ENCODE data around the gene ZNF578. TPM values are rescaled to one million over a fixed set of nuclear protein-coding genes. Genes with fewer than 3 reads are reported as not detected.
A peak's percentile ranks its signal among the peaks of the same experiment; 100 is the strongest.
"Not testable (repeated sequence)": the region's sequence is repeated elsewhere in the genome, so short reads cannot be mapped to it uniquely, and the experiment has no call there.

The ZNF578 gene
- total RNA-seq, 1 donor from 2014 or later: not detected

- no peak for DNase-seq (ENCODE audit: low spot score)
- Mint-ChIP-seq H3K27ac (ENCODE audit: unreplicated experiment) (peak overlapping the region; percentile 22), H3K4me3 (ENCODE audit: unreplicated experiment) (no peak overlapping the region), H3K36me3 (ENCODE audit: low read depth) (peaks cover 31% of the 10 kb centered on the region), H3K27me3 (ENCODE audit: low read depth) (no peaks in the 10 kb centered on the region), H3K4me1 (ENCODE audit: low read depth) (peaks cover 3% of the 10 kb centered on the region), H3K9me3 (ENCODE audit: low read depth) (peaks cover 12% of the 10 kb centered on the region)
- no peak for TF ChIP-seq CTCF (IDR thresholded peaks at IDR 0.05)
These were observed 89.8 kb downstream of the ZNF578 start for GRCh38 chr19:52542984-52543664.

- Mint-ChIP-seq H3K36me3 (ENCODE audit: low read depth) (peaks cover 73% of the 10 kb centered on the region), H3K9me3 (ENCODE audit: low read depth) (peaks cover 61% of the 10 kb centered on the region), H3K4me1 (ENCODE audit: low read depth) (no peaks in the 10 kb centered on the region), H3K27me3 (ENCODE audit: low read depth) (no peaks in the 10 kb centered on the region), H3K4me3 (ENCODE audit: unreplicated experiment) (no peak overlapping the region), H3K27ac (ENCODE audit: unreplicated experiment) (no peak overlapping the region)
- DNase-seq (ENCODE audit: low spot score): no peak
- no peak for TF ChIP-seq CTCF (IDR thresholded peaks at IDR 0.05)
These were observed 101.0 kb downstream of the ZNF578 start for GRCh38 chr19:52554216-52554971.

GRCh38 chr19:52557231-52557995 lies 104.1 kb downstream of the ZNF578 start:
- no peak overlapping the region for H3K27ac Mint-ChIP-seq (ENCODE audit: unreplicated experiment)
- TF ChIP-seq CTCF (IDR thresholded peaks at IDR 0.05): no peak
- peaks cover 77% of the 10 kb centered on the region for H3K36me3 Mint-ChIP-seq (ENCODE audit: low read depth)
- peaks cover 70% of the 10 kb centered on the region for H3K9me3 Mint-ChIP-seq (ENCODE audit: low read depth)
- no peak for DNase-seq (ENCODE audit: low spot score)
- no peaks in the 10 kb centered on the region for H3K4me1 Mint-ChIP-seq (ENCODE audit: low read depth)
- no peaks in the 10 kb centered on the region for H3K27me3 Mint-ChIP-seq (ENCODE audit: low read depth)
- H3K4me3 Mint-ChIP-seq (ENCODE audit: unreplicated experiment): no peak overlapping the region

- DNase-seq (ENCODE audit: low spot score); H3K27me3 Mint-ChIP-seq (ENCODE audit: low read depth); H3K4me3 Mint-ChIP-seq (ENCODE audit: unreplicated experiment); H3K4me1 Mint-ChIP-seq (ENCODE audit: low read depth); H3K27ac Mint-ChIP-seq (ENCODE audit: unreplicated experiment): not testable (repeated sequence)
- Mint-ChIP-seq H3K9me3 (ENCODE audit: low read depth) (peaks cover 63% of the 10 kb centered on the region), H3K36me3 (ENCODE audit: low read depth) (peaks cover 69% of the 10 kb centered on the region)
These were observed 105.5 kb downstream of the ZNF578 start for GRCh38 chr19:52558732-52559445.

- not testable (repeated sequence) for H3K4me3 Mint-ChIP-seq (ENCODE audit: unreplicated experiment); DNase-seq (ENCODE audit: low spot score); H3K4me1 Mint-ChIP-seq (ENCODE audit: low read depth); H3K27me3 Mint-ChIP-seq (ENCODE audit: low read depth); H3K27ac Mint-ChIP-seq (ENCODE audit: unreplicated experiment)
- Mint-ChIP-seq H3K36me3 (ENCODE audit: low read depth) (peaks cover 56% of the 10 kb centered on the region), H3K9me3 (ENCODE audit: low read depth) (peaks cover 54% of the 10 kb centered on the region)
These were observed 108.3 kb downstream of the ZNF578 start for GRCh38 chr19:52561611-52562010.

Other genes starting within 250 kb of the ZNF578 start
- gene ZNF766, start 184.0 kb upstream of the ZNF578 start, total RNA-seq: 12.8 to 15.3 TPM (median 13.9 TPM) in 3 replicates
- gene ZNF480, start 156.4 kb upstream of the ZNF578 start, total RNA-seq: 10.0 to 12.1 TPM (median 11.6 TPM) in 3 replicates
- gene ZNF610, start 117.3 kb upstream of the ZNF578 start, total RNA-seq: 3.5 to 6.2 TPM (median 4.5 TPM) in 3 replicates
- gene ZNF880, start 83.6 kb upstream of the ZNF578 start, total RNA-seq: 3.2 to 5.1 TPM (median 4.8 TPM) in 3 replicates
- 2.1 to 3.2 TPM (median 2.3 TPM) in 3 replicates for gene ZNF528, start 55.7 kb upstream of the ZNF578 start, total RNA-seq
- not detected in 3 replicates for gene ZNF534, start 24.4 kb upstream of the ZNF578 start, total RNA-seq
- 19.1 to 24.5 TPM (median 20.0 TPM) in 3 replicates for gene ZNF808, start 74.1 kb downstream of the ZNF578 start, total RNA-seq
- 10.9 to 15.2 TPM (median 11.3 TPM) in 3 replicates for gene ZNF701, start 116.7 kb downstream of the ZNF578 start, total RNA-seq
- 37.8 to 56.5 TPM (median 38.6 TPM) in 3 replicates for gene ZNF83, start 184.8 kb downstream of the ZNF578 start, total RNA-seq

Data from chondrocyte (in vitro differentiated cells).